K562 (cell line): ENCODE results near the gene BCL2L1. TPM values are rescaled to one million over a fixed set of nuclear protein-coding genes. Genes with fewer than 3 reads are reported as not detected.

Source experiments
- ARID3B ChIP-seq: fragments of 250-450 bp; sonication (Bioruptor Pico); IDR thresholded peaks from 2 replicates; pipeline ENCODE4 v1.4.0; 2020; ENCODE audit warnings: borderline replicate concordance
- BCOR ChIP-seq: fragments of 450-650 bp; IDR thresholded peaks from 2 replicates; pipeline ENCODE4 v1.6.1; 2016
- CBX5 ChIP-seq: IDR thresholded peaks from 2 replicates; pipeline ENCODE4 v1.6.1; 2014; ENCODE audit warnings: low read depth, borderline replicate concordance
- ETV1 ChIP-seq: fragments of 450-650 bp; conservative IDR thresholded peaks from 2 replicates; pipeline ENCODE4 v1.6.1; 2016; ENCODE audit warnings: missing genetic modification characterization, control low read depth, low read depth, missing compliant biosample characterization
- HDAC2 ChIP-seq: fragments of 450-650 bp; IDR thresholded peaks from 2 replicates; pipeline ENCODE4 v1.6.1; 2016; ENCODE audit warnings: mild to moderate bottlenecking
- HEY1 ChIP-seq: fragments of 250-450 bp; sonication (Bioruptor Pico); IDR thresholded peaks from 2 replicates; pipeline ENCODE4 v1.5.0; 2020; ENCODE audit warnings: mild to moderate bottlenecking, moderate library complexity, borderline replicate concordance
- MCM3 ChIP-seq: fragments of 450-650 bp; IDR thresholded peaks from 2 replicates; pipeline ENCODE4 v1.6.1; 2016
- NCOA4 ChIP-seq: fragments of 450-650 bp; IDR thresholded peaks from 2 replicates; pipeline ENCODE4 v1.6.1; 2018; ENCODE audit warnings: mild to moderate bottlenecking; ENCODE audit not compliant: partially characterized antibody
- NR1H2 ChIP-seq: sonication (generic); formaldehyde crosslinking; IDR thresholded peaks from 2 replicates; pipeline ENCODE4 v1.4.0; 2020; ENCODE audit warnings: mild to moderate bottlenecking, missing genetic modification reagents
- POLR2B ChIP-seq: fragments of 450-650 bp; IDR thresholded peaks from 2 replicates; pipeline ENCODE4 v1.6.1; 2018; ENCODE audit warnings: low read depth; ENCODE audit not compliant: partially characterized antibody
- RBM15 ChIP-seq: fragments of 200-400 bp; formaldehyde crosslinking; IDR thresholded peaks from 2 replicates; pipeline ENCODE4 v1.6.1; 2018; ENCODE audit warnings: mild to moderate bottlenecking, low read length, moderate library complexity; ENCODE audit not compliant: insufficient read depth
- TARDBP ChIP-seq: fragments of 450-650 bp; IDR thresholded peaks from 2 replicates; pipeline ENCODE4 v1.6.1; 2016
- U2AF2 ChIP-seq: fragments of 200-400 bp; formaldehyde crosslinking; optimal IDR thresholded peaks from 2 replicates; pipeline ENCODE3; 2017; ENCODE audit warnings: low read depth, mild to moderate bottlenecking, low read length
- ZKSCAN8 ChIP-seq: fragments of 200-800 bp; sonication (Bioruptor generic); IDR thresholded peaks from 2 replicates; pipeline ENCODE4 v1.6.1; 2016; ENCODE audit warnings: missing genetic modification characterization, missing compliant biosample characterization
- ZNF77 ChIP-seq: fragments of 250-450 bp; sonication (Bioruptor Pico); IDR thresholded peaks from 2 replicates; pipeline ENCODE4 v1.5.0; 2020
- polyA plus RNA-seq, 8 experiments: library from polyadenylated mRNA; depleted of rRNA in 4 of 8; stranded (reverse) in 5 of 8; unstranded in 3 of 8; fragments of >200 nt; fragmentation: Nextera tagmentation in 2 of 8; fragmentation: Illumina TruSeq in 1 of 8; extraction: Ambion mirVana in 2 of 8; extraction: Trizol in 1 of 8; gene quantifications; 2 replicates each; pipeline versions ENCODE4 v1.2.1 to v1.2.3, GENCODE V29; 2011 to 2014; ENCODE audit warnings: inconsistent platforms in 1 of 8, missing spikeins in 1 of 8
- total RNA-seq, 7 experiments: library from RNA; depleted of rRNA in 6 of 7; stranded (reverse); fragments of >200 nt in 6 of 7; fragmentation: Illumina TruSeq in 2 of 7; extraction: Trizol in 2 of 7; gene quantifications; 2 replicates each; pipeline versions ENCODE4 v1.2.1 to v1.2.3, GENCODE V29; 2011 to 2021; ENCODE audit warnings: low replicate concordance in 1 of 7
- TF ChIP-seq, protein P1 (sequence below): fragments of 200-400 bp; formaldehyde crosslinking; IDR thresholded peaks from 2 replicates; pipeline ENCODE4 v1.6.1; 2017; ENCODE audit warnings: mild to moderate bottlenecking, low read depth, low read length, moderate library complexity
- TF ChIP-seq, protein P2 (sequence below): fragments of 250-450 bp; sonication (Bioruptor Pico); IDR thresholded peaks from 2 replicates; pipeline ENCODE4 v1.8.0; 2022; ENCODE audit warnings: inconsistent platforms
- TF ChIP-seq, protein P3 (sequence below): fragments of 450-650 bp; IDR thresholded peaks from 2 replicates; pipeline ENCODE4 v1.6.1; 2014; ENCODE audit warnings: low read depth, mild to moderate bottlenecking, moderate library complexity, borderline replicate concordance
- TF ChIP-seq, protein P4 (sequence below): fragments of 250-450 bp; sonication (Bioruptor Pico); IDR thresholded peaks from 2 replicates; pipeline ENCODE4 v1.4.0; 2020; ENCODE audit warnings: mild to moderate bottlenecking, moderate library complexity

The BCL2L1 gene
- total and polyA plus RNA-seq, 9 of the 15 experiments (the other 6 are each of a cell fraction or from before 2014, with no cell fraction given): 3.3 to 182 (median 120) TPM

DNA sequence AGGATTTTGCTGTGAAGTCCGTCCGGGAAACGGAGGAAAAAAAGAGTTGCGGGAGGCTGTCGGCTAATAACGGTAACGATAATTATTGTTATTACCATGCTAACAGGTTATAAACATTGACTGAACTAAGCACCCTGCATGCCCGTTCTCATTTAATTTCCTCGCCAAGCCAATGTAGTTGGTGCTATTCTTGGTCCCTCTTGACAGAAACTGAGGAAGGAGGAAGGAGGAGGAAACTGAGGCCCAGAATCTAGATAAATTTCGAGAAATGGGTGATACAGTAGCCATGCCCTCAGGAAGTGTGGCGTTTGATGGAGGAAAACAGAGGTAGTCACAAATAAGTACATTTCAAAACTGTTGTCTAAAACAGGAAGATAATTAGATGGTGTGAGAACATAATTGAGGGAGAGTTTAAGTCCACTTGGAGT, 16.9 kb upstream of the BCL2L1 start (continued):
- TF ChIP-seq, protein P1, sequence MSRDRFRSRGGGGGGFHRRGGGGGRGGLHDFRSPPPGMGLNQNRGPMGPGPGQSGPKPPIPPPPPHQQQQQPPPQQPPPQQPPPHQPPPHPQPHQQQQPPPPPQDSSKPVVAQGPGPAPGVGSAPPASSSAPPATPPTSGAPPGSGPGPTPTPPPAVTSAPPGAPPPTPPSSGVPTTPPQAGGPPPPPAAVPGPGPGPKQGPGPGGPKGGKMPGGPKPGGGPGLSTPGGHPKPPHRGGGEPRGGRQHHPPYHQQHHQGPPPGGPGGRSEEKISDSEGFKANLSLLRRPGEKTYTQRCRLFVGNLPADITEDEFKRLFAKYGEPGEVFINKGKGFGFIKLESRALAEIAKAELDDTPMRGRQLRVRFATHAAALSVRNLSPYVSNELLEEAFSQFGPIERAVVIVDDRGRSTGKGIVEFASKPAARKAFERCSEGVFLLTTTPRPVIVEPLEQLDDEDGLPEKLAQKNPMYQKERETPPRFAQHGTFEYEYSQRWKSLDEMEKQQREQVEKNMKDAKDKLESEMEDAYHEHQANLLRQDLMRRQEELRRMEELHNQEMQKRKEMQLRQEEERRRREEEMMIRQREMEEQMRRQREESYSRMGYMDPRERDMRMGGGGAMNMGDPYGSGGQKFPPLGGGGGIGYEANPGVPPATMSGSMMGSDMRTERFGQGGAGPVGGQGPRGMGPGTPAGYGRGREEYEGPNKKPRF: no peak
- TF ChIP-seq U2AF2: no peak
- TF ChIP-seq HEY1 (CRISPR knock-in tag): no peak
- TF ChIP-seq, protein P2, sequence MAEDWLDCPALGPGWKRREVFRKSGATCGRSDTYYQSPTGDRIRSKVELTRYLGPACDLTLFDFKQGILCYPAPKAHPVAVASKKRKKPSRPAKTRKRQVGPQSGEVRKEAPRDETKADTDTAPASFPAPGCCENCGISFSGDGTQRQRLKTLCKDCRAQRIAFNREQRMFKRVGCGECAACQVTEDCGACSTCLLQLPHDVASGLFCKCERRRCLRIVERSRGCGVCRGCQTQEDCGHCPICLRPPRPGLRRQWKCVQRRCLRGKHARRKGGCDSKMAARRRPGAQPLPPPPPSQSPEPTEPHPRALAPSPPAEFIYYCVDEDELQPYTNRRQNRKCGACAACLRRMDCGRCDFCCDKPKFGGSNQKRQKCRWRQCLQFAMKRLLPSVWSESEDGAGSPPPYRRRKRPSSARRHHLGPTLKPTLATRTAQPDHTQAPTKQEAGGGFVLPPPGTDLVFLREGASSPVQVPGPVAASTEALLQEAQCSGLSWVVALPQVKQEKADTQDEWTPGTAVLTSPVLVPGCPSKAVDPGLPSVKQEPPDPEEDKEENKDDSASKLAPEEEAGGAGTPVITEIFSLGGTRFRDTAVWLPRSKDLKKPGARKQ (CRISPR knock-in tag): no peak
- no peak for TF ChIP-seq ETV1 (tag)
- TF ChIP-seq, protein P3, sequence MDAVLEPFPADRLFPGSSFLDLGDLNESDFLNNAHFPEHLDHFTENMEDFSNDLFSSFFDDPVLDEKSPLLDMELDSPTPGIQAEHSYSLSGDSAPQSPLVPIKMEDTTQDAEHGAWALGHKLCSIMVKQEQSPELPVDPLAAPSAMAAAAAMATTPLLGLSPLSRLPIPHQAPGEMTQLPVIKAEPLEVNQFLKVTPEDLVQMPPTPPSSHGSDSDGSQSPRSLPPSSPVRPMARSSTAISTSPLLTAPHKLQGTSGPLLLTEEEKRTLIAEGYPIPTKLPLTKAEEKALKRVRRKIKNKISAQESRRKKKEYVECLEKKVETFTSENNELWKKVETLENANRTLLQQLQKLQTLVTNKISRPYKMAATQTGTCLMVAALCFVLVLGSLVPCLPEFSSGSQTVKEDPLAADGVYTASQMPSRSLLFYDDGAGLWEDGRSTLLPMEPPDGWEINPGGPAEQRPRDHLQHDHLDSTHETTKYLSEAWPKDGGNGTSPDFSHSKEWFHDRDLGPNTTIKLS: no peak
- no peak for TF ChIP-seq MCM3
- TF ChIP-seq, protein P4, sequence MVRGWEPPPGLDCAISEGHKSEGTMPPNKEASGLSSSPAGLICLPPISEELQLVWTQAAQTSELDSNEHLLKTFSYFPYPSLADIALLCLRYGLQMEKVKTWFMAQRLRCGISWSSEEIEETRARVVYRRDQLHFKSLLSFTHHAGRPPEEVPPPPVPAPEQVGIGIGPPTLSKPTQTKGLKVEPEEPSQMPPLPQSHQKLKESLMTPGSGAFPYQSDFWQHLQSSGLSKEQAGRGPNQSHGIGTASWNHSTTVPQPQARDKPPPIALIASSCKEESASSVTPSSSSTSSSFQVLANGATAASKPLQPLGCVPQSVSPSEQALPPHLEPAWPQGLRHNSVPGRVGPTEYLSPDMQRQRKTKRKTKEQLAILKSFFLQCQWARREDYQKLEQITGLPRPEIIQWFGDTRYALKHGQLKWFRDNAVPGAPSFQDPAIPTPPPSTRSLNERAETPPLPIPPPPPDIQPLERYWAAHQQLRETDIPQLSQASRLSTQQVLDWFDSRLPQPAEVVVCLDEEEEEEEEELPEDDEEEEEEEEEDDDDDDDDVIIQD (CRISPR knock-in tag): no peak
- TF ChIP-seq ZKSCAN8 (CRISPR knock-in tag): no peak
- no peak for TF ChIP-seq ARID3B (CRISPR knock-in tag)
- no peak for TF ChIP-seq RBM15
- TF ChIP-seq POLR2B: no peak
- TF ChIP-seq CBX5: no peak
- TF ChIP-seq NCOA4: no peak
- 0 out of 2 replicates have a peak, but pooled peaks have one; percentile 4 for TF ChIP-seq BCOR
- TF ChIP-seq TARDBP: no peak
- no peak for TF ChIP-seq HDAC2
- no peak for TF ChIP-seq NR1H2 (CRISPR knock-in tag)
- TF ChIP-seq ZNF77 (CRISPR knock-in tag): no peak
